ENCODE results near the gene MLLT6. TPM values are rescaled to one million over a fixed set of nuclear protein-coding genes. Genes with fewer than 3 reads are reported as not detected.

Gene MLLT6
- total RNA-seq, 1 experiment from 2014 or later, result 17.4 TPM

GRCh38 chr17:38706505-38707216 is 1.6 kb downstream of the MLLT6 start:
- no peak for DNase-seq (ENCODE audit: low spot score)

- DNase-seq (ENCODE audit: low spot score), result no peak
Measured at GRCh38 chr17:38707678-38708351, 2.7 kb downstream of the MLLT6 start.

GRCh38 chr17:38709104-38709820 is 4.2 kb downstream of the MLLT6 start:
- no peak for DNase-seq (ENCODE audit: low spot score)

GRCh38 chr17:38709864-38710603 is 5.0 kb downstream of the MLLT6 start:
- DNase-seq (ENCODE audit: low spot score), result no peak

- DNase-seq (ENCODE audit: low spot score), result no peak
Measured at GRCh38 chr17:38710604-38710962, 5.5 kb downstream of the MLLT6 start.

- DNase-seq (ENCODE audit: low spot score), result no peak
Measured at GRCh38 chr17:38710985-38711384, 5.9 kb downstream of the MLLT6 start.

- DNase-seq (ENCODE audit: low spot score), result no peak
Measured at GRCh38 chr17:38711792-38712571, 6.9 kb downstream of the MLLT6 start.

- DNase-seq (ENCODE audit: low spot score), result no peak
Measured at GRCh38 chr17:38712593-38712992, 7.5 kb downstream of the MLLT6 start.

GRCh38 chr17:38713456-38714075 is 8.5 kb downstream of the MLLT6 start:
- DNase-seq (ENCODE audit: low spot score), result no peak

- no peak for DNase-seq (ENCODE audit: low spot score)
Measured at GRCh38 chr17:38715216-38715943, 10.3 kb downstream of the MLLT6 start.

GRCh38 chr17:38716368-38717005 is 11.4 kb downstream of the MLLT6 start:
- no peak for DNase-seq (ENCODE audit: low spot score)

GRCh38 chr17:38717139-38717745 is 12.2 kb downstream of the MLLT6 start:
- DNase-seq (ENCODE audit: low spot score), result no peak

- DNase-seq (ENCODE audit: low spot score), result no peak
Measured at GRCh38 chr17:38719289-38719942, 14.3 kb downstream of the MLLT6 start.

- DNase-seq (ENCODE audit: low spot score), result no peak
Measured at GRCh38 chr17:38719943-38720641, 15.0 kb downstream of the MLLT6 start.

GRCh38 chr17:38720941-38721340 is 15.9 kb downstream of the MLLT6 start:
- no peak for DNase-seq (ENCODE audit: low spot score)

- DNase-seq (ENCODE audit: low spot score), result no peak
Measured at GRCh38 chr17:38721802-38722201, 16.7 kb downstream of the MLLT6 start.

GRCh38 chr17:38724337-38724988 is 19.4 kb downstream of the MLLT6 start:
- DNase-seq (ENCODE audit: low spot score), result peak; percentile 84

GRCh38 chr17:38725066-38725465 is 20.0 kb downstream of the MLLT6 start:
- DNase-seq (ENCODE audit: low spot score), result peak; percentile 47
